ENCODE measurements around the gene SYNC.

Gene SYNC

GRCh38 chr1:32702599-32703478 lies at the start of gene SYNC:
Gene SYNC, minus strand, starts transcription at chr1:32702770. Its CDS starts 110 bp downstream, at chr1:32702660.
- no peak for DNase-seq (ENCODE audit: low read depth)

- DNase-seq (ENCODE audit: low read depth) = no peak
Observed at GRCh38 chr1:32749771-32750170, 47.2 kb upstream of the SYNC start.

DNA sequence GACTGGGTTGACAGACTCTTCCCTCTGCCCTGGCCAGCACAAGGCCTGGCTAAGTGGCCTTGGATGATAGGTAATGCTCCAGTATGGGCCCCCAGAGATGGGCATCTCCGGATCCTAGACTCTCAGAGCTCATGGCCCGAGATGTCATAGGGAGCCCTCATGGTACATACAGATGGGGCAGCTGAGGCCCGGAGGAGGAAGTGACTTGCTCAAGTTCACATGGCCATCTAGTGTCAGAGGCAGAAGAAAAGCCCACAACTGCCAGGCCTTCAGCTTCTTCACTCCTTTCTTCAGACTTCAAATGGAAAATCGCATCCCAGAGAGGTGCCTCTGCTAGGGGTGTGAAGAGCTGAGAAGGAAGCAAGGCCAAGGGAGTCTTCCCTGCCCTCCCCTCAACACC lies 46.8 kb upstream of the SYNC start:
- DNase-seq (ENCODE audit: low read depth) = no peak

DNA sequence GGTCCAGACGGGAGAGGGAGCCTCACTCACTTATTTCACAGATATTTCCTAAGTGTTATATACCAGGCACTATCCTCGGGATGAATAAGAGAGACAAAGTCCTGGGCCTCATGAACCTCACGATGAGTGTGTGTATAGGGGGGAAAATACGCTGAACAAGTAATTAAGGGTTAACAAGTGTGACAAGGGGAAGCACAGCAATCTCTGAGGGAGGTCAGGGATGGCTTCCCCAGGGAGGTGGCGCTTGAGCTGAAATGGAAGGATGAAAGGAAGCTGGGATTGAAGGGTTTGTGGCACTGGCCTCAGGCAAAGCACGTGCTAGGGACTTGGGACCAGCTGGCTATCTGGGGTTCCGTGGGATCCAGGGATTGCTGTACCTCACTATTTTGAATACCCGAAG lies 46.4 kb upstream of the SYNC start:
- DNase-seq (ENCODE audit: low read depth) = no peak

- DNase-seq (ENCODE audit: low read depth) = no peak
Observed at GRCh38 chr1:32748348-32748747, 45.8 kb upstream of the SYNC start.

- DNase-seq (ENCODE audit: low read depth) = no peak
Observed at GRCh38 chr1:32746130-32746529, 43.6 kb upstream of the SYNC start.

DNA sequence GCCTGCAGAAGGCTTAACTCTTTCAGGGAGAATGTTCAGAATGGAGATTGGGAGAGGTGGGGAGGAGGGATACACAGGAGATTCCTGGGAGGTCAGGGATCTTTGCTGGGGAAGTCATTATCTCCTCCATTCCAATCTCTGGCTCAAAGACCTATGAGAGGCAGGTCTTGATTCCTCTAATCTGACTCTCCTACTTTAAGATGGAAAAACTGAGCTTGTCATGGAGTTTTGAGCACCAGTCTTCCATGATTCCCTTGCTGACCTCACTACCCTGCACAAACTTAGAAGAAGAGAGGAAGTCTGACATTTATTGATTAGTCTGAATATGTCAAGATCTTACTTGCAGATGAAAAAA lies 41.5 kb upstream of the SYNC start:
- DNase-seq (ENCODE audit: low read depth) = no peak

GRCh38 chr1:32743380-32744070 lies 41.0 kb upstream of the SYNC start:
- DNase-seq (ENCODE audit: low read depth) = no peak

GRCh38 chr1:32742956-32743355 lies 40.4 kb upstream of the SYNC start:
- no peak for DNase-seq (ENCODE audit: low read depth)

DNA sequence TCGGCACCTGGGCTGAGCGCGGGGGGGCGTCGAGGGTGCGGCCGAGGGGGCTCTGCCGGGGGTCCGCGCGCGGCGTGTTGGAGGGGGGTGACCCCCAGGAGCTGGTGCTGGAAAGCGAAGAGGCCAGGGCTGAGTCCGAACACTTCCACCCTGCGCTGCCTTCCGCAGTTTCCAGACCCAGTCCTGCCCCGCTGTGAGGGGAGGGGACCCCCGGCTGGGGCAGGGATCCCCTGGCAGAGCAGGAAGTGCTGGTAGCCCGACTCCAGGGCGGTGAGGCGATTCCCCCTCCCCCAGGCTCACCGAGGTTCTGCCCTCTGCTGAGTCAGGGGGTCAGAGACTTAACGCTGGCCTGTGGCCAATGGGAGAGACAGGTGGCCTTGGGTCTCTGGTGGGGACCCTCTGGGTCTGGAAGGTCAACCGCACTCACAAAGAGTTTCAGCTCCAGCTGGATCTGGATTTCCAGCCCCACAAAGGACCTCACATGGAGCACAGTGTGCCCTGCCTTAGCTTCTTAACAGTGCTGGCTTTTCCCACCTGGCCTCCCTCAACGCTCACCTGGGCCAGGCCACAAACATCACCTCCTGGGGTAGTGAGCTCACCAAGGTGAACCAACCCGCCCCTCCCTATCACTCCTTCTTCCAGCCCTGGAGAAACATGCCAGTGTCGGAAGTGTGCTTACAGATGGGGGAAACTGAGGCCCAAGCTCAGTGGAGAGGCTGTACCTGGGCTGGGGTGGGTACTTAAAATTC lies 39.8 kb upstream of the SYNC start:
- DNase-seq (ENCODE audit: low read depth) = no peak

DNA sequence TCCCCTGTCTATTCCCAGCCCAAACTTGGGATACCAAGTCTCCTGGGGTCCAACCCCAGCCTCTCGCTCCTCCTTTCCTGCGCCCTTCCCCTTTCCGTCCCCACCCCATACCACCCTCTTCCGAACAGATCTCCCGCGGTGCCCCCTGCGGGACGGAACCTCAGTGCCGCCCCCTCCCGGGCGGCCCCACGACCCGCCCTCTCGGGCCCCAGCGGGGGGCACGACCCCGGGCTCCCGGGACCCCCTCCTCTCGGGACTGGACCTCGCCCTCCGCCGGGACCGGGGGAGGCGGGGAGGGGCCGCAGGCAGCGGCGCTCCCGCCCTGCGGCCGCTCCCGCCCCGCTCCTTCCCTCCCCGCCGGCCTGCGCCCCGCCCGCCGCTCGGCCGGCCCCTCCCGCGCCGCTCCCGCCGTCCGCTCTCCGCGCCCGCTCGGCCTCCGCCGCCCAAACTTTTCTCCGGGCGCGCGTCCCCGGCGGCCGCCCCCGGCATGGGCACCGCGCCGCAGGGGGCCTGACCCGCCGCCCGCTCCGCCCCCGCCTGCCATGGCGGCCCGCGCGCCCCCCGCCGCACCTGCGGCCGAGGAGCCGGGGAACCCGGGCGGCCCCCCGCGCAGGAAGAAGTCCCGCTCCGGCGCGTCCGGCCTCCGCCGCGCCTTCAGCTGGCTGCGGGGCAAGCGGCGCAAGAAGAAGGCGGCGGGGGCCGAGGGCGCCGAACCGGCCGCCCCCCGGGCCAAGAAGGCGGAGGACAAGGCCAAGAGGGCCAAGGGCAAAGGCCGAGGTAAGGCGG lies 39.0 kb upstream of the SYNC start:
- no peak for DNase-seq (ENCODE audit: low read depth)

DNA sequence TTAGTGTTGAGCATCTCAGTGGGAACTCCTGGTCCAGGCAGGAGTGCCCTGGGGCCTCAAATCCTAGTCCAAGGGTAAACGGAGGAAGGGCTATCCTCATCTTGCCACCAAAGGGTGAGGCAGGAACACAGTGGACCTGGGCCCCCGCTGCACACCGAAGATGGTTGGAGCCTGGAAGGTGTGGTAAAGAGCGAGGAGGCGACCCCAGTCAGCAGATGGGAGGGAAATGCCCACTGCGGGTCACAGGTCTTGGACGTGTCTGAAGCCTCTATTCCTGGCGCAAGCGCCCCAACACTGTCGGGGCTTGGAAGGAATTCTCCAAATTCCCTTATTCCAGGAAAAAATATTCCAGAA lies 38.5 kb upstream of the SYNC start:
- DNase-seq (ENCODE audit: low read depth) = no peak

GRCh38 chr1:32736812-32737791 lies 34.5 kb upstream of the SYNC start:
- DNase-seq (ENCODE audit: low read depth) = no peak

- no peak for DNase-seq (ENCODE audit: low read depth)
Observed at GRCh38 chr1:32733582-32734321, 31.2 kb upstream of the SYNC start.

DNA sequence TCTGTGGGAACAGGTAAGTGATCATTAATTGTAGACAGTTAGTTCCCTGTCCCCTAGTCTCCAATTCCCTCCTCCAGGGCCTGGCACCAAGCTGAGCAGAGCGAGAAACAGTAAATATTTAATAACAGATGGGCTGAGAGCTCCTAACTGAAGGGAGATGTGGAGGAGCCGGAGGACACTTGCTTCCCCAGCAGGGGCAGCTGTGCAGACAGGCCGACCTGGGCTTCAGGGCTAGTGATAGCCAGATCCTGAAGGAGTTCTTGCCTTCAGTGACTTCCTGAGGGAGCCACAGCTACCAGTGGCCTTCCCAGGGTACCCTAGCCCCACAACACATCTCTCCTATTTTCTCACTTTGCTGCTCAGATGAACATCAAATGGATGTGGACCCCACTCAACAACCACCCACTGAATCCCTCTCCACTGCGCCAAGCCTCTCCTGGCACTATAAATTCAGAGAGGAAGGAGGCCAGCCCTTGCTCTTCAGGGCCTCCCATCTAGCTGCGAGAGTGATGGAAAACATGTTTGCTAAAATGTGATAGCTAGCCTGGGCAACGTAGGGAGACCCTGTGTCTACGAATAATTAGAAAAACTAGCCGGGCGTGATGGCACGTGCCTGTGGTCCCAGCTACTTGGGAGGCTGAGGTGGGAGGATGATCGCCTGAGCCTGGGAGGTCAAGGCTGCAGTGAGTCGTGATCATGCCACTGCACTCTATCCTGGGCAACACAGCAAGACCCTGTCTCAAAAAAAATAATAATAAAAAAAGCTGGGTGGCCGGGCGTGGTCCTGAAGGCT lies 26.9 kb upstream of the SYNC start:
- no peak for DNase-seq (ENCODE audit: low read depth)

GRCh38 chr1:32728413-32729077 lies 26.0 kb upstream of the SYNC start:
- DNase-seq (ENCODE audit: low read depth) = no peak

- DNase-seq (ENCODE audit: low read depth) = no peak
Observed at GRCh38 chr1:32727876-32728275, 25.3 kb upstream of the SYNC start.

DNA sequence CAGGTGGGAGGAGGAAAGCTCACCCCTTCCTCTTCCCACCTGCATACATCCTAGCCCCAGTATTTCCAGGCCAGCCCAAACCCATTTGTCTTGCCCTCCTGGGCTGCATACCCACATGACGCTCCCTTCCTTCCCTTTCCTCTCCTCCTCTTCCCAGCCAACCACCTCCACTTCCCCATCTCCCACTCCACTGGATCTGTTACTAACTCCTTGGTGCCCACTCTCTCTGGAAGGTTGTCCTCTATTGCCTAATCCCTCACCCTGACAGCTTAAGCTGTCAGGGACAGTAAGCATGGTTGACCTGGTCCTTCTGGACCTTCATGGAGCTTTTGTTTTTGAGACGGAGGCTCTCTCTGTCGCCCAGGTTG lies 23.0 kb upstream of the SYNC start:
- no peak for DNase-seq (ENCODE audit: low read depth)
